Breast epithelium (tissue), 3 donors: ENCODE measurements around the gene GAL3ST2.

Experiments
- POLR2A ChIP-seq: fragments of 450-650 bp; IDR thresholded peaks from one replicate; pipeline ENCODE4 v1.6.1; 2016; ENCODE audit warnings: antibody characterized with exemption, mild to moderate bottlenecking, moderate library complexity
- POLR2AphosphoS5 ChIP-seq, 3 donors: sonication (generic); formaldehyde crosslinking; IDR thresholded peaks; one replicate each; pipeline ENCODE4 v1.6.1; 2017; ENCODE audit warnings: antibody characterized with exemption in 3 of 3
- TF ChIP-seq, protein P1 (sequence below), 3 donors: fragments of 450-650 bp; IDR thresholded peaks; one replicate each; pipeline ENCODE4 v1.5.1; 2016 to 2017; ENCODE audit warnings: antibody characterized with exemption in 3 of 3, mild to moderate bottlenecking in 3 of 3, moderate library complexity in 3 of 3

GRCh38 chr2:241751152-241751551 lies 25.5 kb upstream of the GAL3ST2 start:
- TF ChIP-seq POLR2A (no peak), POLR2AphosphoS5 (IDR thresholded peaks at IDR 0.05) (no peak)
- TF ChIP-seq, protein P1, sequence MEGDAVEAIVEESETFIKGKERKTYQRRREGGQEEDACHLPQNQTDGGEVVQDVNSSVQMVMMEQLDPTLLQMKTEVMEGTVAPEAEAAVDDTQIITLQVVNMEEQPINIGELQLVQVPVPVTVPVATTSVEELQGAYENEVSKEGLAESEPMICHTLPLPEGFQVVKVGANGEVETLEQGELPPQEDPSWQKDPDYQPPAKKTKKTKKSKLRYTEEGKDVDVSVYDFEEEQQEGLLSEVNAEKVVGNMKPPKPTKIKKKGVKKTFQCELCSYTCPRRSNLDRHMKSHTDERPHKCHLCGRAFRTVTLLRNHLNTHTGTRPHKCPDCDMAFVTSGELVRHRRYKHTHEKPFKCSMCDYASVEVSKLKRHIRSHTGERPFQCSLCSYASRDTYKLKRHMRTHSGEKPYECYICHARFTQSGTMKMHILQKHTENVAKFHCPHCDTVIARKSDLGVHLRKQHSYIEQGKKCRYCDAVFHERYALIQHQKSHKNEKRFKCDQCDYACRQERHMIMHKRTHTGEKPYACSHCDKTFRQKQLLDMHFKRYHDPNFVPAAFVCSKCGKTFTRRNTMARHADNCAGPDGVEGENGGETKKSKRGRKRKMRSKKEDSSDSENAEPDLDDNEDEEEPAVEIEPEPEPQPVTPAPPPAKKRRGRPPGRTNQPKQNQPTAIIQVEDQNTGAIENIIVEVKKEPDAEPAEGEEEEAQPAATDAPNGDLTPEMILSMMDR (IDR thresholded peaks at IDR 0.05), result no peak
